NCI-H1092 (cell line): ENCODE results near the gene LIMK2.
"Not testable (repeated sequence)": the region's sequence is repeated elsewhere in the genome, so short reads cannot be mapped to it uniquely, and the experiment has no call there.

ENCODE experiments used
- DNase-seq: peaks from one replicate; lab custom pipeline; 2025; lab: John Stamatoyannopoulos, UW

LIMK2 gene

GRCh38 chr22:31211482-31211861, 626 bp upstream of the LIMK2 start:
- DNase-seq: no peak

DNA sequence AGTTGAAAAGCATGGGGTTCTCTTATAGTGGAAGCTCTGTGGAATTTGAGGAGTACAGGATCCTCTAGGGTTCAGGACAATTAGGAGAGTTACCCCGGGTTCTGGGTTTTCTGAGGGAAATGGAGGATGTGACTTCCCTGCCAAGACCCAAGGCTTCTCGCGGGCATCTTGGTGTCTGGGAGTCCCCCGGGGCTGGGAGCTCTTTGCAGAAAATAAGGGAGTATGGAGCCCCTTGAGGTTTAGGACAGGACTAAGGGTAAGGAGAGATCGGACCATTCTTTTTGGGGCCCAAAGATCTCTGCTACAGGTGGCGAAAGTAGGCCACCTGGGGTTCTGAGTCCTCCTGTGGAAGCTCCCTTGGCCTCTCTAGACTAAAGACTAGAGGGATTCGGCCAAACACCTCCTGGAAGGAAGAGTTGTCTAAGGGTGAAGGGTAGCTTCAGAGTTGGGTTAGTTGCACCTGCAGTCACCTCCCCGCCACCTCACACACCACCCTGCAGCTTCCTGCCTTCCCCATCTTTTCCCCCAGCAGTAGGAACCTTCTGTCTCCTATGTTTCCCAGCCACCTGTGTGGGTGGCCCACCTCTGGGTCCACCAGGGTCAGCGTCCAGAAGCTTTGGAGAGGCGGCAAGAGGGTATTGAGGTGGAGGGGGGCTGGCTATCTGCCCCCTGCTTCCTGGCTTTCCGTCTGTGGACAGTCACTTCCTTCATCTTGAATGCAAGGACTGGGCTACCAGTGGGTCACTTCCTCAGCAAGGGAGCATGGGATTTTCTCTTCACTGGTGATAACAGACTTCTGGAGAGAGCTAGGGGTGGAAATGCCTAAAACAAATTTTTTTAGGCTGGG, 908 bp downstream of the LIMK2 start:
- DNase-seq: no peak

DNA sequence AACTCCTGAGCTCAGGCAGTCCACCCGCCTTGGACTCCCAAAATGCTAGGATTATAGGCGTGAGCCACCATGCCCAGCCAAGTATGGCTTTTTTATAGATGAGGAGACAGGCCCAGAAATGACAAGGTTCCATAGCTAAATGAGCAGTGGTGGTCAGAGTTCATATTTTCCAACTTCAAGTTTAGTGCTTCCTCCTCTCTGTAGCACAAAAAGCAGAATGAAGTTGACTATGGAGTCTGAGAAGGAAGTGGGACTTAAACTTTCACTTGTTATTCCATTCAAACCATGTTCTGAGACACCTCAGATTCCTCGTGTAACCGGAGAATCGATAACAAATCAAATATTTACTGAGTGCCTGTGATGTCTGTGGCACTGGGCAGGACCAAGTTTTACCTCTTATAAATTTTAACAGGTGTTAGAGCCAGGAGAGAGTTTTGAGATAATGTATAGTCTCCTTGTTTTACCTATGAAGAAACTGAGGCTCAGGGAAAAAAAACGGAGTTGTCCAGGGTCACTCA, 3.0 kb downstream of the LIMK2 start:
- DNase-seq: no peak

DNA sequence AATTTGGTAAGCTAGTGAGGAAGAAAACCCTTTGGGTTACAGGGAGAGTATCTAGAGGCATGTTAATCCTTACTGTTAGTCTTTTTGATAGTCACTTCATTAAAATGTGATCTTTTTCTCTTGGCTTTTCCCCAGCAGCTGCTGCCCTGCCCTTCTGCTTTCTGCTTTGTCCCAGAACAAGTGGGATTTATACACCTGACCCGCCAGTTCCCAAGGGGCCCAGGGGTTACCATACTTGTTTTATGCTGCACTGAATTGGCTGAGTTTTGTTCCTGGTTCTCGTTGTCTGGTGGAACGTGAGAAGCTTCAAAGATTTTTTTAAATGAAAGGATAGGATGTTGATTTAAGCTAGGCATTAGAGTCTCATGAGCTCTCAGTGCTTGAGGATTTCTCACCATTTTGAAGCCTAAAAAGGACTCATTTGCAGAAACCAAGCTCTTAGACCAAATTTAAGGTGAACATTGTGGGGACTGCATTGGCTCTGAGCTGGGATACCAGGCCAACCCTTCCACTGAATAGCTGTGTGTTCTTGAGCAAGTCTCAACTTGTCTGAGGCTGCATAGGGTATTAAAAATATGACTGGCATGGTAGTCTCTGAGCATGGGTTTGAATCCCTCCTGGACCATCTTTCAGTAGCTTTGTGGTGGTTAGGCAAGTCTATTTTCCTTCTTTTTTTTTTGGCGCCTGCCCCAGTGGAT, 6.6 kb downstream of the LIMK2 start:
- no peak for DNase-seq

- DNase-seq: no peak
These were observed 9.0 kb downstream of the LIMK2 start for GRCh38 chr22:31221084-31221483.

- DNase-seq: no peak
These were observed 10.6 kb downstream of the LIMK2 start for GRCh38 chr22:31222736-31223135.

- no peak for DNase-seq
These were observed 11.7 kb downstream of the LIMK2 start for GRCh38 chr22:31223786-31224191.

GRCh38 chr22:31224691-31225090, 12.6 kb downstream of the LIMK2 start:
- not testable (repeated sequence) for DNase-seq

- DNase-seq: no peak
These were observed 15.1 kb downstream of the LIMK2 start for GRCh38 chr22:31227186-31227585.

GRCh38 chr22:31229402-31230079, 17.4 kb downstream of the LIMK2 start:
- peak; percentile 30 for DNase-seq

GRCh38 chr22:31230155-31230870, 18.2 kb downstream of the LIMK2 start:
- no peak for DNase-seq

DNA sequence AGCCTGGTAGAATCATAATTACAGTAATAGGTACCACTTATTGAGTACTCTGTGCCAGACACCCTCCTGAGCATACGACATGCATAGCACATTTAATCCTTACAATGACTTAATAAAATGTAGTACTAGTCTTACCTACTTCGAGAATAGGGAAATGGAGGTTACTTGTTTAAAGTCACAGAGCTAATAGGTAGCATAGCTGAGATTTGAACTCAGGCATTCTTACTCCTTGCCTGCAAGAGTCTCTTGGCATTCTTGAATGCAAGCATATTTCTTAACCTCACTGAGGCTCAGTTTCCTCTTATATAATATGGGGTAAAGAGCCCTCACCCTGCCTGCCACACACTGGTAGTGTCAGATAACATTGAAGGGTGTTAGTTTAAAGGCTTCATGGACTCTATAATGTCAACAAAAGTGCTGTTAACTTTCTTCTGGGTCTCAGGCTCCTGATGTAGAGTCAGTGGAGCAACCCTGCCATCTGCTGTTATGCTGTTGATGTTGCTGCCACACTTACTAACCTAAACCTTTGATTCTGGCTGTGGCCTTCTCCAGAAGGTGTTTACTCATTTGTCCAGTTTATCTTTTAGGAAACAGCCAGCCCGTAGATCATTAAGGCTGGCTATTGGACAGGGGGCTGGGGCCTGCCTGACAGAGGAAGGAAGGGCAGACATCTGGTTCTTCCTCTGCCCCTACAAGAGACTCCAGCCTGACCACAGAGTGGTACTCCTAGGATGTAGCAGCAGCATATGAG, 18.9 kb downstream of the LIMK2 start:
- DNase-seq: no peak

DNA sequence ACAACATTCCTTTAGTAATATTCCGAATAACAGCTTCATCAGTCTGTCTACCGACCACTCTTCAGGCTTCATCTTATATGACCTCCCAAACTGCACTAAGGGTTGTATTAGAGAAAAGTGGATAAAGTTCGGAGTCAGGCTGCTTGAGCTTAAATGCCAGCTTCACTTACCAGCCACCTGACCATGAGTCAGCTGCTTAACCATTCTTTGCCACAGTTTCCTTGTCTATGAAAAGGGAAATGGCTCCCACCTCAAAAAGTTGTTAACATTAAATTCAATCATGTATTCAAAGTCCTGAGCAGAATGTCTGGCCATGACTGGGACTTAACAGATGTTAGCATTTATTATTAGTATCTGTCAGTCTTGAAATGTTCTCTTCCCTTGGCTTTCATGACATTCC, 20.9 kb downstream of the LIMK2 start:
- DNase-seq: no peak

DNA sequence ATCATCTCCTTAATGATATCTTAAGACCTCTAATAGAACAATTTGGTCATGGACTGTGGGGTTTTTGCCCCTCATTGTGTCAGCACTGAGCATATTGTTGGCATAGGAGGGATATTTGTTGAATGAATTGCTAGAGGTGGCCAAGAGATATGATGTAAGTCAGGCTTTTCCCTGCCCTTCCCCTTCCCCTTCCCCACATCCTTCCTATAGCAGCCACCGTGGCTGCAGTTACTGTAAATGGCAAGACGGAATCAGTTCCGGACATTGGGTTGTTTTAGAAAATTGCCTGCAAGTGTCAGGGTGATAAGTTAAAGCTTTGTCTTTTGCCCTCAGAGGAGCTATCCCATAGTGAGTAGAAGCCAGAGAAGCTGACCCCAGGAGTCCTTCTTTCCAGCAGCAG, 23.0 kb downstream of the LIMK2 start:
- DNase-seq: no peak

DNA sequence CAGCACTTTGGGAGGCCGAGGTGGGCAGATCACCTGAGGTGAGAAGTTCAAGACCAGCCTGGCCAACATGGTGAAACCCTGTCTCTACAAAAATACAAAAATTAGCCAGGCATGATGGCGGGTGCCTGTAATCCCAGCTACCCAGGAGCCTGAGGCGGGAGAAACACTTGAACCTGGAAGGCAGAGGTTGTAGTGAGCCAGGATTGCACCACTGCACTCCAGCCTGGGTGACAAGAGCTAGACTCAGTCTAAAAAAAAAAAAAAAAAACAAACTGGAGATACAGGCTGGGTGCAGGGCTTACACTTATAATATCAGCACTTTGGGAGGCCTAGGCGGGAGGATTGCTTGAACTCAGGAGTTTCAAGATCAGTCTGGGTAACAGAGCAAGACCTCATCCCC, 23.9 kb downstream of the LIMK2 start:
- not testable (repeated sequence) for DNase-seq

DNA sequence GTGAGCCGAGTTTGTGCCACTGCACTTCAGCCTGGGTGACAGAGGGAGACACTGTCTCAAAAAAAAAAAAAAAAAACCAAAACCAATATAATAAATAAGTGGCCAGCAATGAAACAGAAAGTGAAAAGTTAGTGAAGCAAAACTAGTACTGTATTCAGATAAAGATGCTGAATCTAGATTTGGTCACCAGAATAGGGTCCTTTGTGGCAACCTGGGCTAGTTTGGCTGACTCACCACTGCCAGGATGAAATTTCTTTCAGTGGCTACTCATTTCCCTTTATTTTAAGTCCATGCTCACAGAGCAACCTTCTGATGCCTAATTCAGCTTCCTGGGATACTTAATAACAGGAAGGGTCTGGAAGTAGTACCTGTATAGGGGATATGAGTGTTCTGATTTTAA, 26.0 kb downstream of the LIMK2 start:
- DNase-seq: no peak

DNA sequence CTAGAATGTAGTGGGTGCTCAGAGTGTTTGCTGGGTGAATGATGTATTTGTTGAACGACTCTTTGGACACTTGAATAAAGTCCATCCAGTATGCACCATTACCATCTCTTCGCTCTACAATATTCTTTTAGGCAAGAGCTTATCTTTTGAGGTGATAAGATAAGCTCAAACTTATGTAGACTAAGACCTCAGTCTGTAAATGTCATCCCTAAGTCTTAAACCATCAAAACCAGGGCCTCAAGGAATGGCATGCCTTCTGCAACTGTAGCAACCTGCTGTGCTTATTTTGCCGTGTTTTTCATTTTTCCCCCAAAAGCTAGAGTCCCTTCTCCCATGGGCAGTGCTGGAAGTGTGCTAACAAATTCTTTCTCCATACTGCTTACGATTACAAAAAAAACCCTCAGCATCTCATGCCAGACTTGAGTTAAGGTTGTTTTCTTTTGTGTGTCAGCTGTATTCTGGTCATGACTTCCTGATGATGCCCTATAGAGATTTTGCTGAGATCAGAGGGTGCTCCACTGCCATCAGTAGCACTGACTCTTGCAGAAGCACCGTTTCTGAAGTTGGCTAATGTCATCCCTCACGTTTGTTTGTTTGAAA, 27.8 kb downstream of the LIMK2 start:
- no peak for DNase-seq

GRCh38 chr22:31241200-31241599, 29.1 kb downstream of the LIMK2 start:
- DNase-seq: no peak

DNA sequence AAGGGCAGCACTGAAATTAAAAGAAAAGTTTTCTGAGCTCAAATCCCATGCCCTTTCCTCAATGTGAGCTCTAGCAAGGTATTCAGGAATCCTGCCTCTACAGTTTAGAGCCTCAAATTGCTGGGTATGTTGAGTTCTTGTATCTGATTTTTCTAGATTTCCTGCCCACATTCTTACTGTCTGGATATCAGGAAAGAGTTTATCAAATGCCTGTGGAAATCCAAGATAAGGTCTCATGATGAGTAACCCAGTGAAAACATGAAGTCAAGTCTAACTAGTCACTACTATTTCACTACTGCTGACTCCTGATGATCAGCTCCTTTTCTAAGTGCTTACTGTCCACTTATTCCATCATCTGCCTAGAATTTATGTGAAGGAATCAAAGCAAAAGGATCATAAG, 29.8 kb downstream of the LIMK2 start:
- DNase-seq: no peak

- no peak for DNase-seq
These were observed 31.4 kb downstream of the LIMK2 start for GRCh38 chr22:31243339-31244045.
